GM12892 (cell line): ENCODE results near the gene PYGB.

ENCODE experiments used
- POLR2A ChIP-seq: IDR thresholded peaks from 2 replicates; pipeline ENCODE4 v1.6.1; 2011; ENCODE audit warnings: low read depth, low read length, control low read depth
- POLR2AphosphoS5 ChIP-seq: IDR thresholded peaks from 2 replicates; pipeline ENCODE4 v1.6.1; 2011; ENCODE audit warnings: low read depth, low read length, control low read depth
- TAF1 ChIP-seq: IDR thresholded peaks from 2 replicates; pipeline ENCODE4 v1.6.1; 2011; ENCODE audit warnings: low read depth, mild to moderate bottlenecking, control low read depth, low read length, borderline replicate concordance

DNA sequence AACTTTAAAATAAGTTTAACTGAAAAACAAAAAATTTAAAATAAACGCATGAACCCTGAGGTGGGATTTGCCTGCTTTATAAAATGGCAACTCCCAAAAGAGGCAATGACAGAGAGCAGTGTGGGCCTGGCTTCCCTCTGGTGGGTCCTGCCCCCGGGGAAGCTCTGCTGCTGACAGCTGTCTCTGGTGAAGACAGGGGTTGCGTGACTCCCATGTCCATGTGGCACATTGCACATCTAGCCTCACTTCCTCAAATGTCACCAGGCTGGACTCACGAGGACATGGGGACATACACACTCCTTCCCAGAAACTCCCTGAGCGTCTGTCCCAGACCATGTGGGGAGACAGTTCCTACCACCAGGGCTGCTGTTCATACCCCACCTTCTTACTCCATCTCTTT, 76.5 kb downstream of the PYGB start:
- TF ChIP-seq POLR2A (no peak), POLR2AphosphoS5 (no peak), TAF1 (no peak)
